ENCODE measurements around the gene TSHZ2.
"Not testable (repeated sequence)": the region's sequence is repeated elsewhere in the genome, so short reads cannot be mapped to it uniquely, and the experiment has no call there.

TSHZ2 gene

GRCh38 chr20:53323460-53323859 lies 351.3 kb downstream of the TSHZ2 start:
- DNase-seq, result not testable (repeated sequence)

- DNase-seq, result no peak
These were observed 352.7 kb downstream of the TSHZ2 start for GRCh38 chr20:53324816-53325215.

- no peak for DNase-seq
These were observed 356.8 kb downstream of the TSHZ2 start for GRCh38 chr20:53328961-53329360.

GRCh38 chr20:53329781-53330180 lies 357.6 kb downstream of the TSHZ2 start:
- DNase-seq, result no peak

GRCh38 chr20:53330601-53331140 lies 358.5 kb downstream of the TSHZ2 start:
- DNase-seq, result no peak

- no peak for DNase-seq
These were observed 359.2 kb downstream of the TSHZ2 start for GRCh38 chr20:53331151-53331973.

- DNase-seq, result no peak
These were observed 360.1 kb downstream of the TSHZ2 start for GRCh38 chr20:53332022-53332837.

- no peak for DNase-seq
These were observed 362.7 kb downstream of the TSHZ2 start for GRCh38 chr20:53334861-53335260.

GRCh38 chr20:53335555-53335954 lies 363.4 kb downstream of the TSHZ2 start:
- DNase-seq, result no peak

- DNase-seq, result no peak
These were observed 364.7 kb downstream of the TSHZ2 start for GRCh38 chr20:53336892-53337291.

- DNase-seq, result no peak
These were observed 365.4 kb downstream of the TSHZ2 start for GRCh38 chr20:53337390-53338101.

GRCh38 chr20:53338716-53339115 lies 366.6 kb downstream of the TSHZ2 start:
- no peak for DNase-seq

- no peak for DNase-seq
These were observed 370.3 kb downstream of the TSHZ2 start for GRCh38 chr20:53342429-53342828.

- no peak for DNase-seq
These were observed 371.3 kb downstream of the TSHZ2 start for GRCh38 chr20:53343448-53343847.

GRCh38 chr20:53344891-53345290 lies 372.7 kb downstream of the TSHZ2 start:
- DNase-seq, result no peak

GRCh38 chr20:53345536-53346334 lies 373.6 kb downstream of the TSHZ2 start:
- no peak for DNase-seq

GRCh38 chr20:53346335-53346648 lies 374.1 kb downstream of the TSHZ2 start:
- no peak for DNase-seq

- no peak for DNase-seq
These were observed 377.6 kb downstream of the TSHZ2 start for GRCh38 chr20:53349730-53350129.

- no peak for DNase-seq
These were observed 380.7 kb downstream of the TSHZ2 start for GRCh38 chr20:53352727-53353440.

- no peak for DNase-seq
These were observed 382.2 kb downstream of the TSHZ2 start for GRCh38 chr20:53354314-53354713.

GRCh38 chr20:53355790-53356189 lies 383.6 kb downstream of the TSHZ2 start:
- no peak for DNase-seq

GRCh38 chr20:53359425-53359824 lies 387.3 kb downstream of the TSHZ2 start:
- no peak for DNase-seq
